ENCODE data around the gene ABL1. TPM values are rescaled to one million over a fixed set of nuclear protein-coding genes. Genes with fewer than 3 reads are reported as not detected.
A peak's percentile ranks its signal among the peaks of the same experiment; 100 is the strongest.

ABL1 gene
- total and polyA plus RNA-seq, 5 donors from 2014 or later, result 5.5 to 33.9 (median 8.6) TPM

DNA sequence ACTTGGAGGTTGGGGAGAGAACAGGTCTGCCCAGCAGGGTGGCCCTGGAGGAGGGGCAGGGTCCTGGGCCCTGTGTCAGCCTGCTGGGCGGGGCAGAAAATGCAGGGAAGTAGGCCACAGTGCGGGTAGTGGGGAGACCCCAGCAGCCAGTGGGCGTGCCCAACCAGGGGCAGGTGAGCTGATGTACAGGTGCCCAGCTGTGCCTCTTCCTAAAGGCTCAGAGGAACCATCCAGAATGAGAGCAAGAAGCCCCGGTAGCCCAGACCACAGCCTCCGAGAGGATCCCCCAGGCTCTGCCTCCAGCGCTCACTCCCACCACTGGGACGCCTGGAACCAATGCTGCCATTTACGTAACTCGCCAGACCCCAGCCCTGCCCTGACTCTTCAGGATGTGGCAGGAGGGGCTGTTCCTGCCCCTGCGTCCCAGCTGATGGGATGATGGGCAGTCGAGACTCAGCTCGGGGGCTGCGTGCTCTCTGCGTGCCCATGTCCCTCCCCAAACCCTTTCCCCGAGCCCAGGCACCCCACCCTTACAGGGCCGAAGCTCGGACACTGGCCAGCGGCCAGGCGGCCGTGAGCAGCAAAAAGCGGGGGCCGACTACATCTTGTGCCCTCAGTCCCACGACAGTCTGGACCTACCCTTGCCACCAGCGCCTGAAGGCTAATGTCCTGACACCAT lies 79.5 kb downstream of the ABL1 start:
- ATAC-seq (ENCODE audit: low read depth in 2 of 2) (no peak), DNase-seq (no peak)
- Histone ChIP-seq H3K36me3 (ENCODE audit: control insufficient read depth, insufficient read depth, low read length) (no peaks in the 10 kb centered on the region), H3K27ac (ENCODE audit: insufficient read depth, low read length, poor library complexity, severe bottlenecking) (no peak overlapping the region), H3K4me3 (ENCODE audit: low read depth, low read length) (no peak overlapping the region), H3K27me3 (ENCODE audit: control insufficient read depth, insufficient read depth, low read length) (no peaks in the 10 kb centered on the region), H3K9me3 (ENCODE audit: control insufficient read depth in 2 of 2, low read length in 2 of 2) (no peaks in the 10 kb centered on the region), H3K4me1 (ENCODE audit: control insufficient read depth, insufficient read depth, low read length, poor library complexity, severe bottlenecking) (no peaks in the 10 kb centered on the region)
- H3K4me3 Mint-ChIP-seq, result no peak overlapping the region
- no peaks in the 10 kb centered on the region for H3K9me3 Mint-ChIP-seq
- no peaks in the 10 kb centered on the region for H3K27me3 Mint-ChIP-seq
- no peaks in the 10 kb centered on the region for H3K36me3 Mint-ChIP-seq
- H3K27ac Mint-ChIP-seq, result no peak overlapping the region
- H3K4me1 Mint-ChIP-seq, result peaks cover 0 to 4% (median 0%) of the 10 kb centered on the region in 4 donors

DNA sequence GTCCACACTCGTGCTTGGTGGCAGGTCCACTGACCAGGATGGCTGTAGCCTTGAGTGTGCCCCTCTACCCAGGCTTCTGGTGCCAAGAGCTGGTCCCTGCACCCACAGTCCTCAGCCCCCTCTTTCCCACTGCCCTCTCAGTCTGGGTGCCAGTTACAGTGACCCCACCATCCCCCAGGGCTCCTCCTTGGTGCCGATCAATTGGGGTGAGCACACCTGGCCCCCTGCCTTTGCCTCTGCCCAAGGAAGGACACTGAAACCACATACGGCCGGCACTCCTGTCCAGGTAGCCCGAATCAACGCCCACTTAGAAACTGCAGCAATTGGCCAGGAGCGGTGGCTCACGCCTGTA lies 80.0 kb downstream of the ABL1 start:
- Histone ChIP-seq H3K27me3 (ENCODE audit: control insufficient read depth, insufficient read depth, low read length) (no peaks in the 10 kb centered on the region), H3K36me3 (ENCODE audit: control insufficient read depth, insufficient read depth, low read length) (no peaks in the 10 kb centered on the region), H3K4me3 (ENCODE audit: low read depth, low read length) (no peak overlapping the region), H3K9me3 (ENCODE audit: control insufficient read depth in 2 of 2, low read length in 2 of 2) (no peaks in the 10 kb centered on the region), H3K4me1 (ENCODE audit: control insufficient read depth, insufficient read depth, low read length, poor library complexity, severe bottlenecking) (no peaks in the 10 kb centered on the region), H3K27ac (ENCODE audit: insufficient read depth, low read length, poor library complexity, severe bottlenecking) (no peak overlapping the region)
- Mint-ChIP-seq H3K9me3 (no peaks in the 10 kb centered on the region), H3K4me1 (peaks cover 0 to 4% (median 0%) of the 10 kb centered on the region in 4 donors), H3K27me3 (no peaks in the 10 kb centered on the region), H3K36me3 (no peaks in the 10 kb centered on the region), H3K27ac (no peak overlapping the region), H3K4me3 (no peak overlapping the region)
- ATAC-seq (ENCODE audit: low read depth in 2 of 2) (peak in 1 of 2 donors; percentile 13), DNase-seq (no peak)

DNA sequence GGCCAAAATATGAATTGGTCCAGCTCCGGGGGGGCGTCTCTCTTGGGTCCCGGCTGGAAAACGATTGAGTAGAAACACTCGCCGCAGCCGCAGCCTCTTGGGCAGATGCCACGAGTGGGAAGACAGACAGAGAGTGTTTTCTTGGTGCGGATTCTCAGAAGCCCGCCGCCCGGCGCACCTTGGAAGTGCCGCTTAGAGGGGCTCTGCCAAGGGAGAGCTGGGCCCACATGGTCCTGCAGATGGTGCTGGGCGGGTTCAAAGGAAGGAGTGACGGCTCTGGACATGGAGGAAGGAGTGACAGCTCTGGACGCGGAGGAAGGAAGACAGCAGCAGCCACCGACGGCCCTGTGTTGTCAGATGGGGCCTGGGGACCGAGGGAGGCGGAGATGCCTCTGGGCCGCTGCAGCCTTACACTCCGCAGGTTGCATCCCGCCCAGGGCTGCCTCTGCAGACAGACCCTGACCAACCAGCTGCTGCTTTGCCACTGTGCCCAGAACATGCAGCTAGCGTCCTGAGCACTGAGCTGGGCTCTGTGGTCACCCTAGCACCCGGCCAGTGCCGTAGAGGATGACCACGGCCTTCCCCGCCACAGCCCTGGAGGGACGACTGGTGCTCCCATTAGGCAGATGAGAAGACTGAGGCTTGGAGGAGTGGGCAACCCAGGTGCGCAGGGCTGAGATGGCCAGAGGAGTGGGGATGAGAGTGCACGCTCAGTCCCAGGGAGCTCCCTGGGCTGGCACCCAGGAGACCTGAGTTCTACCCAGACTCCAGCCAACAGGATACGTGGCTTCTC lies 82.3 kb downstream of the ABL1 start:
- Histone ChIP-seq H3K4me3 (ENCODE audit: low read depth, low read length) (no peak overlapping the region), H3K36me3 (ENCODE audit: control insufficient read depth, insufficient read depth, low read length) (no peaks in the 10 kb centered on the region), H3K9me3 (ENCODE audit: control insufficient read depth in 2 of 2, low read length in 2 of 2) (no peaks in the 10 kb centered on the region), H3K4me1 (ENCODE audit: control insufficient read depth, insufficient read depth, low read length, poor library complexity, severe bottlenecking) (no peaks in the 10 kb centered on the region), H3K27ac (ENCODE audit: insufficient read depth, low read length, poor library complexity, severe bottlenecking) (no peak overlapping the region), H3K27me3 (ENCODE audit: control insufficient read depth, insufficient read depth, low read length) (no peaks in the 10 kb centered on the region)
- DNase-seq, result no peak
- Mint-ChIP-seq H3K4me1 (no peaks in the 10 kb centered on the region), H3K9me3 (no peaks in the 10 kb centered on the region), H3K27ac (peak overlapping the region in 1 of 3 donors; percentile 41), H3K4me3 (no peak overlapping the region), H3K27me3 (no peaks in the 10 kb centered on the region), H3K36me3 (no peaks in the 10 kb centered on the region)
- no peak for ATAC-seq (ENCODE audit: low read depth in 2 of 2)

DNA sequence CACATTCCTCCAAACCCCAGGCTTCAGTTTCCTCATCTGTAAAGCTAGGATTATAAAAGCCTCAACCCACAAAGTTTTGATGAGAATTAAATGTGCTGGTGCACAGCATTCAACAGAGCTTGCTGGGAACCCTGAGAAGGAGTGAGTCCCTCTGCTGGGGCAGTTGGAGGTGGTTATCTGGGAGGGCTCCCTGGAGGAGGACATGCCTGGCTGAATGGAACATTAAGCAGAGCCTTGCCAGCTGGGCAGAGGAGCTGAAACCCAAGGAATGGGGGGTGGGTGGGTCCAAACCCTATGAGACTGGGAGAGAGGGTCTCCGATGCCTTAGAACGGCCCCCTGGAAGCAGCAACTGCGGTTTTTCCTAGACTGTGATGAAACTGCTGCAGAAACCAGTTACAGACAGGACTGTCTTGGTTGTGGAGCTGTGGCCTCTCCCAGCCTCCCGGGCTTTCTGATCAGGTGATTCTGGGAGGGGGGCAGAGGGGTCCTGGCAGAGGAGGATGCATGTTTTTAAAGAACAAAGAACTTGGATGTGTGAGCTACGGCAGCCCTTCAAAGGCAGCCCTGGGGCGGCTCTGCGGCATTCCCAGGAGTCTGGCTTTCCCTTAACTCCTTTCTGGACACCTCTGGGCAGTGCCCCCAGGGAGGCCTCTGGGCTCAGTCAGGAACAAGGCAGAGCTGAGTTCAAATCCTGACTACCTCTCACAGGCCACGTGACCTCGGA lies 83.2 kb downstream of the ABL1 start:
- H3K4me1 ChIP-seq (ENCODE audit: control insufficient read depth, insufficient read depth, low read length, poor library complexity, severe bottlenecking), result no peaks in the 10 kb centered on the region
- no peak overlapping the region for H3K4me3 ChIP-seq (ENCODE audit: low read depth, low read length)
- no peaks in the 10 kb centered on the region for H3K27me3 Mint-ChIP-seq
- H3K4me3 Mint-ChIP-seq, result no peak overlapping the region
- ATAC-seq (ENCODE audit: low read depth in 2 of 2) (no peak), DNase-seq (no peak)
- no peak overlapping the region for H3K27ac Mint-ChIP-seq
- H3K36me3 ChIP-seq (ENCODE audit: control insufficient read depth, insufficient read depth, low read length), result no peaks in the 10 kb centered on the region
- H3K9me3 Mint-ChIP-seq, result no peaks in the 10 kb centered on the region
- H3K27me3 ChIP-seq (ENCODE audit: control insufficient read depth, insufficient read depth, low read length), result no peaks in the 10 kb centered on the region
- no peaks in the 10 kb centered on the region for H3K4me1 Mint-ChIP-seq
- H3K36me3 Mint-ChIP-seq, result no peaks in the 10 kb centered on the region
- H3K9me3 ChIP-seq (ENCODE audit: control insufficient read depth in 2 of 2, low read length in 2 of 2), result no peaks in the 10 kb centered on the region
- H3K27ac ChIP-seq (ENCODE audit: insufficient read depth, low read length, poor library complexity, severe bottlenecking), result no peak overlapping the region

DNA sequence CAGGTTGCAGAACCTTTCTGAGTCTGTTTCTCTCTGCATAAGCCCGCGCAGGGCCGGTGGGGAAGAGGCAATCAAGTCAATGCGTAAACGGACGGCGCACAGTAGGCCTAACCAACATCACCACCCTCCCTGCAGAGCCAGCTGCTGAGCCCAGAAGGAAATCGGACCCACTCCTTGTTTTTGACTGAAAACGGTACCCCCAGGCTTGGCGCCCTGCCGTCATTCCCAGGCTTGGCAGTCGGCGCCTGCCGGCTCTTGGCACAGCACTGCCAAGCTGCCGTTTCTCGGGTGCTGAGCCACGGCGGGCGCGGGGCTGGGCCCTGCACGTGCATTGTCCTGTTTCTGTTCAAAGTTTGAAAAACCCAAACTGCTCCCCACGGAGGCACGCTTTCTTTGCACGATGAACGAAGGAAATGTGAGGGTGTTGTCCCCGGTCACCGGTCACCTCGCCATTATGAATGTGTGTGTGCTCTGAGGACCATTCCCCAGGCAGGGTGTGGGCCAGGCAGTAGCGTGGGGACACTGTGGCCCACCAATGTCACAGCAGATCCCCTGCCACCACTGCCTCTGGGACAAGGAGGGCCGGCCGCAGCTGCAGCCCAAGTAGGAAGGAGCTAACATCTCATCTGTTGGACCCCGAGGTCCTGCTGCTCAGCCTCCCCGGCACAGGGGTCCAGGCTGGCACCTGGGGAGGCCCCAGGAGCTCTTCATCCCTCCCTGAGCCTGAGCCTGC lies 83.9 kb downstream of the ABL1 start:
- H3K4me1 ChIP-seq (ENCODE audit: control insufficient read depth, insufficient read depth, low read length, poor library complexity, severe bottlenecking), result no peaks in the 10 kb centered on the region
- H3K4me1 Mint-ChIP-seq, result no peaks in the 10 kb centered on the region
- no peaks in the 10 kb centered on the region for H3K27me3 Mint-ChIP-seq
- H3K36me3 Mint-ChIP-seq, result no peaks in the 10 kb centered on the region
- no peak overlapping the region for H3K27ac ChIP-seq (ENCODE audit: insufficient read depth, low read length, poor library complexity, severe bottlenecking)
- no peak overlapping the region for H3K4me3 ChIP-seq (ENCODE audit: low read depth, low read length)
- no peaks in the 10 kb centered on the region for H3K9me3 ChIP-seq (ENCODE audit: control insufficient read depth in 2 of 2, low read length in 2 of 2)
- H3K27ac Mint-ChIP-seq, result no peak overlapping the region
- ATAC-seq (ENCODE audit: low read depth in 2 of 2) (no peak), DNase-seq (no peak)
- no peaks in the 10 kb centered on the region for H3K9me3 Mint-ChIP-seq
- H3K36me3 ChIP-seq (ENCODE audit: control insufficient read depth, insufficient read depth, low read length), result no peaks in the 10 kb centered on the region
- no peaks in the 10 kb centered on the region for H3K27me3 ChIP-seq (ENCODE audit: control insufficient read depth, insufficient read depth, low read length)
- no peak overlapping the region for H3K4me3 Mint-ChIP-seq

DNA sequence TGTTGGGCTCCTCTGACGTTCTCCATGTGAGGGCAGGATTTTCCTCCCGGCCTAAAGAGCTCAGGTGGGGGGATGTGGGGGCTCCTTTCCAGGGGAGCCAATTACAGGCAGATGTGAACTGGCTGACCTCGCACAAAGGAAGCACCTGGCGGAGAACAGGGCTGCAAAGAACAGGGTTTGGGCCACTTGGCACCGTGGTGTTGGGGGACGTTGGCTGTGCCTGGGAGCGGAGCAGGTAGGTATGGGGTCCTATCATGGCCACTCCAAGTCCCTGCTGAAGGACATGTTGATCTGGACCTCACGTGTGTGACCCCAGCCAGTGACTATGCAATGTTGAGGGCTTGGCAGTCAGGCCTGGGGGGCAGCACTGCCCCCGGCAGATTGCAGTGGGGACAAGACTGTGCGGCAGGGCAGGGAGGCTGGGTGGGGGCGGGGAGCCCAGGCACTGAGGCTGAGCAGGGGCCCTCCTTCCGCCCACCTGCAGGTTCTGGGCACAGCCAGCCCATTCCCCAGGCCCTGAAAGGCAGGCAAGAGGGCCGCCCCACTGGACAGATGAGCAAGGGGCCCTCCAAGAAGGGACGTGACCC lies 84.6 kb downstream of the ABL1 start:
- H3K27me3 ChIP-seq (ENCODE audit: control insufficient read depth, insufficient read depth, low read length), result no peaks in the 10 kb centered on the region
- H3K9me3 Mint-ChIP-seq, result no peaks in the 10 kb centered on the region
- H3K9me3 ChIP-seq (ENCODE audit: control insufficient read depth in 2 of 2, low read length in 2 of 2), result no peaks in the 10 kb centered on the region
- no peaks in the 10 kb centered on the region for H3K36me3 Mint-ChIP-seq
- H3K4me1 ChIP-seq (ENCODE audit: control insufficient read depth, insufficient read depth, low read length, poor library complexity, severe bottlenecking), result no peaks in the 10 kb centered on the region
- no peak overlapping the region for H3K4me3 ChIP-seq (ENCODE audit: low read depth, low read length)
- H3K27me3 Mint-ChIP-seq, result no peaks in the 10 kb centered on the region
- ATAC-seq (ENCODE audit: low read depth in 2 of 2), result no peak
- no peak overlapping the region for H3K27ac ChIP-seq (ENCODE audit: insufficient read depth, low read length, poor library complexity, severe bottlenecking)
- H3K27ac Mint-ChIP-seq, result no peak overlapping the region
- DNase-seq, result no peak
- H3K36me3 ChIP-seq (ENCODE audit: control insufficient read depth, insufficient read depth, low read length), result no peaks in the 10 kb centered on the region
- H3K4me1 Mint-ChIP-seq, result no peaks in the 10 kb centered on the region
- no peak overlapping the region for H3K4me3 Mint-ChIP-seq

DNA sequence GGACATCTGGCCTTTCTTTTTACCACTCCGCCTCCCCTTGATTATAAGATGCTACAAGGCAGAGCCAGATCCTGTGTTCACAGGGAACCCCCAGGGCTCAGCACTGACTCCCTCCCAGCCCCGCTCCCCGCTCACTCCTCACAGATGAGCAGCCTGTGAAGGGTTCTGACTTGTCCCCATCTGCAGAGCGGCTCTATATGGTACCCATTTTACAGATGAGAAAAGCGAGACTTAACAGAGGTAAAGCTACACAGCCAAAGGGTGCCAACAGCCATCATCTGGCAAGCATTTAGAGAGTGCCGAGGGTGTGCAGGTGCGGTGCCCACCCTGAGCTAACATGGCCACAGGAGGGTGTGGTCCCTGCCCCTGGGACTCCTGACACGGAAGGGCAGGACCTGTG lies 85.2 kb downstream of the ABL1 start:
- H3K9me3 ChIP-seq (ENCODE audit: control insufficient read depth in 2 of 2, low read length in 2 of 2), result no peaks in the 10 kb centered on the region
- no peaks in the 10 kb centered on the region for H3K36me3 ChIP-seq (ENCODE audit: control insufficient read depth, insufficient read depth, low read length)
- H3K27me3 ChIP-seq (ENCODE audit: control insufficient read depth, insufficient read depth, low read length), result no peaks in the 10 kb centered on the region
- ATAC-seq (ENCODE audit: low read depth in 2 of 2), result no peak
- H3K27ac Mint-ChIP-seq, result no peak overlapping the region
- no peaks in the 10 kb centered on the region for H3K9me3 Mint-ChIP-seq
- no peak overlapping the region for H3K4me3 ChIP-seq (ENCODE audit: low read depth, low read length)
- H3K27ac ChIP-seq (ENCODE audit: insufficient read depth, low read length, poor library complexity, severe bottlenecking), result no peak overlapping the region
- no peak for DNase-seq
- H3K27me3 Mint-ChIP-seq, result no peaks in the 10 kb centered on the region
- no peaks in the 10 kb centered on the region for H3K36me3 Mint-ChIP-seq
- H3K4me1 ChIP-seq (ENCODE audit: control insufficient read depth, insufficient read depth, low read length, poor library complexity, severe bottlenecking), result no peaks in the 10 kb centered on the region
- H3K4me3 Mint-ChIP-seq, result no peak overlapping the region
- no peaks in the 10 kb centered on the region for H3K4me1 Mint-ChIP-seq
